Measurements from ENCODE around the gene LARGE1.
"Not testable (repeated sequence)": the region's sequence is repeated elsewhere in the genome, so short reads cannot be mapped to it uniquely, and the experiment has no call there.

Gene LARGE1

DNA sequence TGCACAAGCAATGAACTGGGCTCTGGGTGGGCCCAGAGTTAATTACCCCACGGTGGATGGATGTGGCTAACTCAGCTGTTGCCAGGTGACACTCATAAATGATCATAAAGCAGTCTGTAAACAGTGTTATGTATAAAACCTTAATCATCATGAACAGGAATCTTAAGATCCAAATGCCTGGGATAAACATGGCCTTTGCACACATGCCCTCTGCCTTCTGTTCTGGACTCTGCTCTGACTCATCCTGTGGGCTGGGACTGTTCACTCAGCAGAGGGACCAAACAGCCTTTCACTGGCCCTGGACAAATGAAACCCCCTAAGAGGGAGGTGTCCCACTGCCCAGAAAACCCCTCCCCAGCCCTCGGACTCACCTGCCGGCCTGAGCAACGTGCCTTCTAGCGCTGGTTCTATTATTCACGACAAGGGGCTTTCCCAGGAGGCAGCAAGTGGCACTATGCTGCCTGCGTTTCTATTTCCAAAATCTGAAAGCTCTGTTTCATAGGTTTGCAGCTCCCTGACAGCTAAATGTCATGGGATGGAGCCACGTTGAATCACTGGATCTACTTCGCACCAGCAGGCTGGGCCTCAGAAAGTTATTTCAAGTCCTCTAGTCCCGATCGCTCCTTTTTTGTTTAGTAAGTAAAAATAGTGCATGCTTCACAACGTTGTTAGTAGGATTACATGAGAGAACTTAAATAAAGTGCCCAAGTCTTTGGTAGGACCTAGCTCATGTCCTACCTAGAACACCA, 53.0 kb downstream of the LARGE1 start:
- DNase-seq (ENCODE audit: low spot score) = no peak
- Mint-ChIP-seq H3K4me1 (ENCODE audit: low read depth) (no peaks in the 10 kb centered on the region), H3K36me3 (ENCODE audit: low read depth) (no peaks in the 10 kb centered on the region), H3K27ac (no peak overlapping the region), H3K9me3 (peaks cover 10% of the 10 kb centered on the region), H3K27me3 (ENCODE audit: low read depth) (no peaks in the 10 kb centered on the region), H3K4me3 (no peak overlapping the region)

DNA sequence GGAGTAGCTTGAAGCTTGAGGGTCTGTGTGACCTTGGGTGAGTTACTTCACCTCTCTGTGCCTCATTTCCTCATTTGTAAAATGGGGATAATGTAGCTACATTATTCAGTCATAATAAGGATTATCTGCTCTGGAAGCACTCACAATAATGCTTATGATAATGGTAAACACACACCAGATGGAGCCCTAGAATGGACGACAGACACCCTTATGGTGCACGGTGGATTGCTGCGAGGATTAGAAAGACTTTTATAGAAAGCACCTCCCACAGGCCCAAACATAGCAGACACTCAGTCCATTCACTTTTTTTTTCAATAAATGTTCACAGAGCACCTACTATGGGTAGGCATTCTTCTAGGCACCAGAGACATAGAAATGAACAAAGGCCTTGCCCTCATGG, 53.8 kb downstream of the LARGE1 start:
- no peak overlapping the region for H3K27ac Mint-ChIP-seq
- no peak for DNase-seq (ENCODE audit: low spot score)

DNA sequence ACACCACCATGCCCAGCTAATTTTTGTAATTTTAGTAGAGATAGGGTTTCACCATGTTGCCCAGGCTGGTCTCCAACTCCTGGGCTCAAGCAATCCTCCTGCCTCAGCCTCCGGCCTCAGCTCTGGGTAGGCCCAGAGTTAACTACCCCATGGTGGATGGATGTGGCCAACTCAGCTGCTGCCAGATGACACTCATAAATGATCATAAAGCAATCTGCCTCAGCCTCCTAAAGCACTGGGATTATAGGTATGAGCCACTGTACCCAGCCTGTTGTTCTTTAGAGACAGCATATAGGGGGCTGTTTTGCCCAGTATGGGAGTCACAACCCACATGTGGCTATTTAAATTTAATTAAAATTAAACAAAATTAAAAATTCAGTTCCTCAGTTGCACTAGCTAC, 54.3 kb downstream of the LARGE1 start:
- Mint-ChIP-seq H3K4me1 (ENCODE audit: low read depth) (no peaks in the 10 kb centered on the region), H3K9me3 (peaks cover 20% of the 10 kb centered on the region), H3K27ac (no peak overlapping the region), H3K4me3 (no peak overlapping the region), H3K27me3 (ENCODE audit: low read depth) (no peaks in the 10 kb centered on the region), H3K36me3 (ENCODE audit: low read depth) (no peaks in the 10 kb centered on the region)
- no peak for DNase-seq (ENCODE audit: low spot score)

More for the DNA sequence above, 53.8 kb downstream of the LARGE1 start:
- Mint-ChIP-seq H3K36me3 (ENCODE audit: low read depth) (no peaks in the 10 kb centered on the region), H3K4me1 (ENCODE audit: low read depth) (no peaks in the 10 kb centered on the region), H3K27me3 (ENCODE audit: low read depth) (no peaks in the 10 kb centered on the region), H3K4me3 (no peak overlapping the region), H3K9me3 (peaks cover 15% of the 10 kb centered on the region)

DNA sequence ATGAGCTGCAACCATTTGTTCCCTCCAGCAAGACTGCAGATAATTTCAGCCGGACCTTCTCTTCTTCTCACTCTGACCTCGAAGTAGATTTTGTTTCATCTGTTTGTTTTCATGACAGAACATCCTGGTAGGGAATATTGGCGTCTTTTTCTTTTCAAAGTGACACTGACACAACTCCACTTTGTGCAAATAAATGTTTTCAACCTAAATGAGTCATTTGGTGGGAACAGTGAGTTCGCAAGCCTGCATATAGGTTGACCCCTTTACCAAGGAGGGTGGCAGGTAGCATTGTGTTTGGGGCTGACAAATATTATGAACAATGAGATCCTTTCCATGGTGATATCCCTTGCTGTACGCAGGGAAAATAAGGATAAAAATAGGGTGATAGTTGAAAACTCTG, 55.0 kb downstream of the LARGE1 start:
- H3K4me3 Mint-ChIP-seq = no peak overlapping the region
- no peaks in the 10 kb centered on the region for H3K36me3 Mint-ChIP-seq (ENCODE audit: low read depth)
- no peaks in the 10 kb centered on the region for H3K4me1 Mint-ChIP-seq (ENCODE audit: low read depth)
- H3K9me3 Mint-ChIP-seq = peaks cover 20% of the 10 kb centered on the region
- no peak overlapping the region for H3K27ac Mint-ChIP-seq
- H3K27me3 Mint-ChIP-seq (ENCODE audit: low read depth) = no peaks in the 10 kb centered on the region
- DNase-seq (ENCODE audit: low spot score) = no peak

DNA sequence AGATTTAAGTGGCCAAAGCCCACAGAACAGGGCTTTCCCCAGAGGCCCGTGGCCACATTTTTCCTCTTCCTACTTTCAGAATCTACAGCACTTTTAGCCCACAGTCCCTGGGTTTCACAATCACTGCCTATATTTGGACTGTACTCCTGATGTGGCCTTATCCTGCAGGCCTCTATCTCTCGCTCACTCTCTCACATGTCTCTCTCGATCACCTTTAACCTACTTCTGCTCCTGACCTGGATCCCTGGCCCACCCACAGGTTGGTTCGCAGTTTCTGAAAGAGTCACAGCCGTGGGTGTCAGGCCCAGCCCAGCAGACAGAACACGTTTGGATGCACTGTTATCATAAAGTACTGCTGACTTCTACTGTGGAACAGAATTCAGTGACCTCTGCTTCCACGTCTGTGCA, 55.5 kb downstream of the LARGE1 start:
- no peak for DNase-seq (ENCODE audit: low spot score)
- Mint-ChIP-seq H3K27ac (no peak overlapping the region), H3K4me3 (no peak overlapping the region), H3K4me1 (ENCODE audit: low read depth) (no peaks in the 10 kb centered on the region), H3K27me3 (ENCODE audit: low read depth) (no peaks in the 10 kb centered on the region), H3K9me3 (peaks cover 21% of the 10 kb centered on the region), H3K36me3 (ENCODE audit: low read depth) (no peaks in the 10 kb centered on the region)

DNA sequence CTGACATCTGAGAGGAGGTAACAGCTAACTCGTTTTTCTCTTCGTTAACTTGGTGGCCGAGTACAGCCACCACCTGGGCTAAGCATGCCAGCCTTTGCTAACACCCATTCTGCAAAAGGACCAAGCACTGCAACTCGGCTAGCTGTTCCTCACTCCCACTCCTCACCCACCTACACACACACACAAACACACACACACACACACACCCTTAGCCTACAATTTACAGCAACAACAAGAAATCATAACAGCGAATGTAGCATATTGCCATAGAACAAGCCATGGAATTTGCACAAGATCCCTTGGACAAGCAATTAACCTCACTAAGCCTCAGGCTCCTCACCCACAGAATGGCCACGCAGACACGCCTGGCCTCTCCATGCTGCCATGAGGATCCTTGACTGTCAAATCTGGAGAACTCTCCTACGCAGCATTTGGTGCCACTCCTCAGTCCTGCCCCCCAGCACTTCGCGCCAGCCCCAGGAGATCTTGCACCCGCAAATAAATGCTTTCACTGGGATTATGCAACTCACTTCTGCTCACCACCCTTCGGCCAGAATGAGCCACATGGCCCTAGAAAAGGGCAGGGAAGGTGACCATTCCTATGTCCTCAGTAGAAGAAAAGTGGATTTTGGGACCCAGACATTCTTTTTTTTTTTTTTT, 58.9 kb downstream of the LARGE1 start:
- H3K27me3 Mint-ChIP-seq (ENCODE audit: low read depth) = no peaks in the 10 kb centered on the region
- H3K27ac Mint-ChIP-seq = no peak overlapping the region
- no peaks in the 10 kb centered on the region for H3K36me3 Mint-ChIP-seq (ENCODE audit: low read depth)
- H3K4me1 Mint-ChIP-seq (ENCODE audit: low read depth) = no peaks in the 10 kb centered on the region
- peaks cover 22% of the 10 kb centered on the region for H3K9me3 Mint-ChIP-seq
- no peak for DNase-seq (ENCODE audit: low spot score)
- H3K4me3 Mint-ChIP-seq = no peak overlapping the region

DNA sequence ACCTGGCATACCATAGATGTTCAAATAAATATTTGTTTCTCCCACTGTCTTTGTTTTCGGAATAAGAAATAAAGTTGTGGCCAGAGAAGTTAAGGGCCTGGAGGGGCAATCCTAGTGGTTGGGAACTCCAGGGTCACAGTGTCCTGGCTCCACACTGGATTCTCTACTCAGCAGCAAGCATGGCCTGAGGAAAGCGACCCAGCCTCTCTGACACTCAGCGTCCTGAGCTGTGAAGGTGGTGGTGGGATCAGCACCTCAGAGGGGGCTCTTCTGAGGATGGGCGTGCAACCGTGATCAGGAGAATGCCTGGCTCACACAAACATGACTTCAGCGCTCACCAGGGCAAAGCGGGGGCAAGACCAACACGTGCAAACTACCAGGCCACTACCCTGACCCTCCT, 59.9 kb downstream of the LARGE1 start:
- H3K4me1 Mint-ChIP-seq (ENCODE audit: low read depth) = no peaks in the 10 kb centered on the region
- no peaks in the 10 kb centered on the region for H3K36me3 Mint-ChIP-seq (ENCODE audit: low read depth)
- no peak overlapping the region for H3K27ac Mint-ChIP-seq
- H3K4me3 Mint-ChIP-seq = no peak overlapping the region
- peaks cover 22% of the 10 kb centered on the region for H3K9me3 Mint-ChIP-seq
- no peaks in the 10 kb centered on the region for H3K27me3 Mint-ChIP-seq (ENCODE audit: low read depth)
- DNase-seq (ENCODE audit: low spot score) = no peak

DNA sequence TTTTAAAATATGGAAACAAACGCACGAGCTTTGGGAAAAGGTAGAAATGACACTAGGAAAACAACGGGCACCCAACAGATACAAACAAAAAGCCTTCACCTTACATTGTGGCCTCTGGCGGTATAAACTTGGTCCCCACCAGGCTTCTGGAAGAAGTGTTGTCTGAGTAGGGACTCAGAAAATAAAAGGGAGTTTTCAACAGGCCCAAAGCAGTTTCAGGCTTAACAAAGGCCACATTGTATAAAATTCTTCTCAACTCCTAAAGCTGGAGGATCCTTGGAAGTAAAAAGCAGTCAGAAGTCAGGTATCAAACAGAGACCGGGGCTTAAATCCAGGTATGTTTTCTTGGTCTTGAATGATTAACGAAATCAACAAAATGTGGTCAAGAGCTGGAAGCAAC, 61.0 kb downstream of the LARGE1 start:
- Mint-ChIP-seq H3K4me1 (ENCODE audit: low read depth) (no peaks in the 10 kb centered on the region), H3K27me3 (ENCODE audit: low read depth) (no peaks in the 10 kb centered on the region), H3K36me3 (ENCODE audit: low read depth) (no peaks in the 10 kb centered on the region), H3K9me3 (peaks cover 24% of the 10 kb centered on the region), H3K4me3 (no peak overlapping the region), H3K27ac (no peak overlapping the region)
- no peak for DNase-seq (ENCODE audit: low spot score)

DNA sequence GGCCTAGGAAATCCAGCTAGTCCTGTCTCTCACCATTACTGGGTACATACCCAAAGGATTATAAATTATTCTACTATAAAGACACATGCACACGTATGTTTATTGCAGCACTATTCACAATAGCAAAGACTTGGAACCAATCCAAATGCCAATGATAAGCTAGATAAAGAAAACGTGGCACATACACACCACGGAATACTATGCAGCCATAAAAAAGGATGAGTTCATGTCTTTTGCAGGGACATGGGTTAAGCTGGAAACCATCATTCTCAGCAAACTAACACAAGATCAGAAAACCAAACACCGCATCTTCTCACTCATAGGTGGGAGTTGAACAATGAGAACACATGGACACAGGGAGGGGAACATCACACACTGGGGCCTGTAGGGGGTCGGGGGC, 61.6 kb downstream of the LARGE1 start:
- H3K27me3 Mint-ChIP-seq (ENCODE audit: low read depth); H3K4me1 Mint-ChIP-seq (ENCODE audit: low read depth); H3K4me3 Mint-ChIP-seq; H3K27ac Mint-ChIP-seq; H3K36me3 Mint-ChIP-seq (ENCODE audit: low read depth); DNase-seq (ENCODE audit: low spot score): not testable (repeated sequence)
- H3K9me3 Mint-ChIP-seq = peaks cover 26% of the 10 kb centered on the region

DNA sequence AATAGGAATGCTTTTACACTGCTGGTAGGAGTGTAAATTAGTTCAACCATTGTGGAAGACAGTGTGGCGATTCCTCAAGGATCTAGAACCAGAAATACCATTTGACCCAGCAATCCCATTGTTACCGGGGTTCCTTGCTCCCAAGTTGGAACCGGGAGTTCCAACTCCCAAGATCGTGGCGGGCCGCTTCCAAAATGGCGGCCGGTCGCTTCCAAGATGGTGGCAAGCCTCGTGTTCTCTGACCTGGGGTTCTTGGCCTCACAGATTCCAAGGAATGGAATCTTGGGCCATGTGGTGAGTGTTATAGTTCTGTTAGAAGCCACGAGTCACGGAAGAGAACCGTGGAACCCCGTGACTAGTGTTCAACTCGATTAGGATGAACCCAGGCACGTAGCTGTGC, 62.5 kb downstream of the LARGE1 start:
- H3K4me3 Mint-ChIP-seq; H3K27ac Mint-ChIP-seq; DNase-seq (ENCODE audit: low spot score); H3K4me1 Mint-ChIP-seq (ENCODE audit: low read depth); H3K27me3 Mint-ChIP-seq (ENCODE audit: low read depth); H3K36me3 Mint-ChIP-seq (ENCODE audit: low read depth): not testable (repeated sequence)
- H3K9me3 Mint-ChIP-seq = peaks cover 26% of the 10 kb centered on the region

DNA sequence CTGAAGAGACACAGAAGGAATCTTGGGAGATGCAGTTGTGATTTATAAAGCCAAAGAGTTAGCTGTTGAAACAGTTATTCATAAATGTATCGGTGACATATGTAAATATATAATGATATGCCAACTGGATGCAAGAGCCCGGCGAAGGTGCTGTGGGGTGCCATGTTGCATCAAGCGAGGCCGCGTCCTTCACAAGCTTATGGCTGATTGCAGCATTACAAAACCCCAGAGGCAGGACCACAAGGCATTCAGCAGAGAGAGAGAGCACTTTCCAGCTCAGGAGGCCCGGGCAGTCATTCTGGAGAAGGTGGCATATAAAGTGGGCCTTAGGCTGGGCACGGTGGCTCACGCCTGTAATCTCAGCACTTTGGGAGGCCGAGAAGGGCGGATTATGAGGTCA, 65.6 kb downstream of the LARGE1 start:
- Mint-ChIP-seq H3K36me3 (ENCODE audit: low read depth) (no peaks in the 10 kb centered on the region), H3K4me1 (ENCODE audit: low read depth) (peaks cover 2% of the 10 kb centered on the region), H3K27ac (no peak overlapping the region), H3K9me3 (peaks cover 21% of the 10 kb centered on the region), H3K4me3 (no peak overlapping the region), H3K27me3 (ENCODE audit: low read depth) (no peaks in the 10 kb centered on the region)
- DNase-seq (ENCODE audit: low spot score) = no peak

DNA sequence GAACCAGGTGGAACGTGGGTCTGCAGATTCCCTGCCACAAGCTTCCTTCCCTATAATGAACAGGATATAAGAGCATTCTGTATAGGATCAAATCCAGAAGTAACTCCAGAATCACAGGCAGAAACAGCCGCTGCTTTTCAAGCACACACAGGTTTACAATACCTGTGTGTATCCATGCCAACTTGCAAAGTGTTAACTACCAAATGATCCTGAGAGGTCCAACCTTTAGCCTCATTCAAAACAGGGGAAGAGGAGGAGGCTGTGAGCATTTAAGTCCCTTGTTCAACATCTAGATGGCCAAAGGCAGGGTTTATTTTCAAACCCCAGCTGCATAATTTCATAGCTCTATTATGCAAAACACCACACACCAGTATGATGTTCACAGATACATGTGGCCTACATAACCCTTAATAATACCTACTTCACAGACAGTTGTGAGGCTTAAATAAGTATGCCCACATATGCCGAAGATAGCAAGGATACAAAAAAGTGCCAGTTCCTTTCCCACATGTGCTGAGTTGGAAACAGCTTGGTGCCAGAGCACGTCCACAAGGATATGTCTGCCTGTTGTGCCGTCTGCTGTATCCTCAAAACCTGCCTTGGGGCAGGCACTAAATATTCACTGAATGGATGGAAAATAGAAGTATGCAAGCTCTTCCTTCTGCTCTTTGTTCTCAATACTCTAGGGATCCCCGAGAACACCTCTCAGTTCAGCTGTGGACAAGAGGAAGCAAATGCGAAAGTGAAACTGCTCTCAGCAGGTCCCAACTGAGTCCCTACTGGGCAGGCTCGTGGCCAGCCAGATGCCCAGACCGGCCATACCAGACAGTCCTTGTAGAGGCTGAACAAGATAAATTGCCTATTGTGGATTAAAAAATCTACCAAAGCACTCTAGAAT, 66.8 kb downstream of the LARGE1 start:
- H3K9me3 Mint-ChIP-seq = peaks cover 21% of the 10 kb centered on the region
- DNase-seq (ENCODE audit: low spot score) = no peak
- peaks cover 2% of the 10 kb centered on the region for H3K4me1 Mint-ChIP-seq (ENCODE audit: low read depth)
- peak overlapping the region; percentile 68 for H3K4me3 Mint-ChIP-seq
- H3K27me3 Mint-ChIP-seq (ENCODE audit: low read depth) = no peaks in the 10 kb centered on the region
- H3K36me3 Mint-ChIP-seq (ENCODE audit: low read depth) = no peaks in the 10 kb centered on the region
- H3K27ac Mint-ChIP-seq = peak overlapping the region; percentile 19

DNA sequence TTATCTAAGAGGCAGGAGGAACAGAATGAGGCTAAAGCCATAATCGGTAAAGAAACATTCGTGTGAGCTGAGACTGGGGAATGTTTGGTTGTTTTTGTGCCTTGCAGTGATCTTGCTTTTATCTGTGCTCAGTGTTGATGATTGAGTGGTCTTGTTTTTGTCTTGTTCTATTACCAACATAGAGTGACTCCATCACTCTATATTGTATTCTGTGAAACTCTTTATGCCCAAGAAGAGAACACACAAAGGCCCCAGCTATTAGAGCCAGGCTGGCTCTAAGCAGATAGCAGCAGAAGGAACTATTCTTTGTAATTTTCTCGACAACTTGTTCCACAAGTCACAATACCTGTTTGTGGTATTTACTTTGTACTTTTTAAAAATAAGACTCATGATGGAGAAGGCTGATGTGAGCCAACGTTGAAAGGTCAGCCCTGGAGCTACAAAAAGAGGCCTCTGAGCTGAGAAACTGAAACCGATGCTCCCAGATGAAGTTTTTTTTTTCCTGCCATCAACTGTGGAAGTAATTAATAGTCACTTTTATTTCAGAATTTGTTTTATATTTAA, 68.4 kb downstream of the LARGE1 start:
- Mint-ChIP-seq H3K27me3 (ENCODE audit: low read depth) (no peaks in the 10 kb centered on the region), H3K9me3 (peaks cover 28% of the 10 kb centered on the region), H3K27ac (no peak overlapping the region), H3K36me3 (ENCODE audit: low read depth) (no peaks in the 10 kb centered on the region), H3K4me3 (no peak overlapping the region), H3K4me1 (ENCODE audit: low read depth) (peaks cover 2% of the 10 kb centered on the region)
- DNase-seq (ENCODE audit: low spot score) = no peak

DNA sequence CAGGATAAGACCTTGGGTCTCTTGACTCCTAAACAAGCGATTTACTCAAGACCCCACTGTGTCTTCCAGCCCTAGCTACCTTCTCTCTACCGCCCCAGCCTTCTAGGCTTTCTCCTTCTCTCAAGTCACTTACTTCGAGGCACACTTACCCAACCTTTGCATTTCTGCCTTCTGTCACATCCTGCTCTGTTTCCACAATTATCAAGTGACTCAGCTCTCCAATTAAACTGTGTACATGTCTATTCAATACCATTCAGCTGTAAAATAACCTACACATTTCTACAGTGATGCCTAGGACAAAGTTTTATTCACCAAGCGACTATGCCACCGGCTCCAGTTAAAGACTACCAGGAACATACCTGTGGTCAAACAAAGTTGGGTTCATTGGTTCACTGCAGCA, 69.0 kb downstream of the LARGE1 start:
- Mint-ChIP-seq H3K9me3 (peaks cover 31% of the 10 kb centered on the region), H3K27me3 (ENCODE audit: low read depth) (no peaks in the 10 kb centered on the region), H3K4me3 (no peak overlapping the region), H3K36me3 (ENCODE audit: low read depth) (no peaks in the 10 kb centered on the region), H3K27ac (no peak overlapping the region), H3K4me1 (ENCODE audit: low read depth) (peaks cover 2% of the 10 kb centered on the region)
- no peak for DNase-seq (ENCODE audit: low spot score)
